BLaER1 treated with 17β-estradiol and CSF1 and Interleukin-3, amounts not matched to agents 10 nM and 100 nM (cell line): ENCODE measurements around the gene PRKCSH.
"Not testable (repeated sequence)": the region's sequence is repeated elsewhere in the genome, so short reads cannot be mapped to it uniquely, and the experiment has no call there.

ENCODE experiments used
- H3K27ac ChIP-seq, 11 experiments: shearing (Covaris generic); formaldehyde crosslinking; 2 replicates each; pipeline ENCODE4 v1.8.1; 2022
- H3K27me3 ChIP-seq, 11 experiments: shearing (Covaris generic); formaldehyde crosslinking; 2 replicates each; pipeline ENCODE4 v1.8.1; 2022
- H3K36me3 ChIP-seq, 11 experiments: shearing (Covaris generic); formaldehyde crosslinking; 2 replicates each; pipeline ENCODE4 v1.8.1; 2022
- H3K4me1 ChIP-seq, 10 experiments: shearing (Covaris generic); formaldehyde crosslinking; 2 replicates each; pipeline ENCODE4 v1.8.1; 2022
- H3K4me2 ChIP-seq, 11 experiments: shearing (Covaris generic); formaldehyde crosslinking; 2 replicates each; pipeline ENCODE4 v1.8.1; 2022
- H3K4me3 ChIP-seq, 10 experiments: shearing (Covaris generic); formaldehyde crosslinking; 2 replicates each; pipeline ENCODE4 v1.8.1; 2022
- H3K9ac ChIP-seq, 11 experiments: shearing (Covaris generic); formaldehyde crosslinking; 2 replicates each; pipeline ENCODE4 v1.8.1; 2022
- H3K9me3 ChIP-seq, 11 experiments: shearing (Covaris generic); formaldehyde crosslinking; replicated peaks in 1 of 11; 2 replicates each; pipeline ENCODE4 v1.8.1; 2022
- H4K20me1 ChIP-seq, 11 experiments: shearing (Covaris generic); formaldehyde crosslinking; 2 replicates each; pipeline ENCODE4 v1.8.1; 2022
- Cebpa-rat ChIP-seq, 11 experiments: shearing (Covaris generic); IDR thresholded peaks; 2 replicates each; pipeline ENCODE4 v1.8.1; 2022

PRKCSH gene

GRCh38 chr19:11401808-11402543, 33.5 kb upstream of the PRKCSH start:
- H3K4me1 ChIP-seq, result peaks cover 5 to 16% (median 12%) of the 10 kb centered on the region in 10 experiments; a peak in 12 of 20 replicates
- no peaks in the 10 kb centered on the region for H3K9me3 ChIP-seq
- no peaks in the 10 kb centered on the region for H3K36me3 ChIP-seq
- no peak overlapping the region for H3K9ac ChIP-seq
- no peak overlapping the region for H3K4me3 ChIP-seq
- H3K27me3 ChIP-seq, result peaks cover 0 to 13% (median 7%) of the 10 kb centered on the region in 11 experiments; a peak in 11 of 22 replicates
- H3K4me2 ChIP-seq, result no peak overlapping the region
- H3K27ac ChIP-seq, result no peak overlapping the region
- no peaks in the 10 kb centered on the region for H4K20me1 ChIP-seq
- no peak for TF ChIP-seq Cebpa-rat (IDR thresholded peaks at IDR 0.05)

- H3K4me2 ChIP-seq, result peak overlapping the region in 4 of 11 experiments; percentile 5 to 38 (median 24); a peak in 3 of 22 replicates
- H3K4me1 ChIP-seq, result peaks cover 5 to 18% (median 13%) of the 10 kb centered on the region in 10 experiments; a peak in 12 of 20 replicates
- H3K36me3 ChIP-seq, result no peaks in the 10 kb centered on the region
These were observed 30.7 kb upstream of the PRKCSH start for GRCh38 chr19:11404588-11405222.

GRCh38 chr19:11405846-11406643, 29.4 kb upstream of the PRKCSH start:
- Histone ChIP-seq H3K4me2 (peak overlapping the region in 9 of 11 experiments; percentile 1 to 64 (median 47); a peak in 15 of 22 replicates), H3K9me3 (no peaks in the 10 kb centered on the region), H3K27ac (no peak overlapping the region), H3K9ac (no peak overlapping the region), H4K20me1 (no peaks in the 10 kb centered on the region), H3K4me3 (no peak overlapping the region), H3K27me3 (peaks cover 0 to 13% (median 7%) of the 10 kb centered on the region in 11 experiments; a peak in 11 of 22 replicates), H3K36me3 (no peaks in the 10 kb centered on the region), H3K4me1 (peaks cover 5 to 18% (median 13%) of the 10 kb centered on the region in 10 experiments; a peak in 12 of 20 replicates)
- TF ChIP-seq Cebpa-rat (IDR thresholded peaks at IDR 0.05), result no peak

More at GRCh38 chr19:11404588-11405222, 30.7 kb upstream of the PRKCSH start:
- H3K9me3 ChIP-seq, result no peaks in the 10 kb centered on the region
- TF ChIP-seq Cebpa-rat (IDR thresholded peaks at IDR 0.05), result no peak
- 0 out of 22 replicates have a peak overlapping the region, but pooled peaks of 1 of the 11 experiments have one; percentile 2 for H3K9ac ChIP-seq
- H4K20me1 ChIP-seq, result no peaks in the 10 kb centered on the region
- no peak overlapping the region for H3K27ac ChIP-seq
- H3K27me3 ChIP-seq, result peaks cover 0 to 13% (median 7%) of the 10 kb centered on the region in 11 experiments; a peak in 11 of 22 replicates
- no peak overlapping the region for H3K4me3 ChIP-seq

DNA sequence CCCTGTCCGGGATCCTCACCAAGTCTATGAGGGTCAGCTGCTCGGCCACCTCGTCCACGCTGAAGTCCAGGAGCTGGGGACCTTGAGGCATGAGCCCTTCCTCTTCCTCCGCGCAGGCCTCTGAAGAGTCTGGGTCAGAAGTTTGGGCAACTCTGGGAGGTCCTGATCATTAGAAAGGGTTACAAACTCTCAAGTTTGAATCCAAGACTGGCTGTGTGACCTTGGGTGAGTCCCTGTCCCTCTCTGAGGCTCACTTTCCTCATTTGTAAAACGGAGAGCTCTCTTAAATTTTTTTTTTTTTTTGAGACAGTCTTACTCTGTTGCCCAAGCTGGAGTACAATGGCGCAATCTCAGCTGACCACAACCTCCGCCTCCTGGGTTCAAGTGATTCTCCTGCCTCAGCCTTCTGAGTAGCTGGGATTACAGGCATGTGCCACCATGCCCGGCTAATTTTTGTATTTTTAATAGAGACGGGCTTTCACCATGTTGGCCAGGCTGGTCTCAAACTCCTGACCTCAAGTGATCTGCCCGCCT, 28.7 kb upstream of the PRKCSH start:
- not testable (repeated sequence) for H3K9me3 ChIP-seq, H3K36me3 ChIP-seq, H3K4me3 ChIP-seq, H3K27ac ChIP-seq, H4K20me1 ChIP-seq, H3K9ac ChIP-seq
- Histone ChIP-seq H3K4me2 (peak overlapping the region in 9 of 11 experiments; percentile 1 to 64 (median 47); a peak in 14 of 22 replicates), H3K27me3 (peaks cover 0 to 13% (median 7%) of the 10 kb centered on the region in 11 experiments; a peak in 11 of 22 replicates), H3K4me1 (peaks cover 5 to 18% (median 13%) of the 10 kb centered on the region in 10 experiments; a peak in 12 of 20 replicates)

DNA sequence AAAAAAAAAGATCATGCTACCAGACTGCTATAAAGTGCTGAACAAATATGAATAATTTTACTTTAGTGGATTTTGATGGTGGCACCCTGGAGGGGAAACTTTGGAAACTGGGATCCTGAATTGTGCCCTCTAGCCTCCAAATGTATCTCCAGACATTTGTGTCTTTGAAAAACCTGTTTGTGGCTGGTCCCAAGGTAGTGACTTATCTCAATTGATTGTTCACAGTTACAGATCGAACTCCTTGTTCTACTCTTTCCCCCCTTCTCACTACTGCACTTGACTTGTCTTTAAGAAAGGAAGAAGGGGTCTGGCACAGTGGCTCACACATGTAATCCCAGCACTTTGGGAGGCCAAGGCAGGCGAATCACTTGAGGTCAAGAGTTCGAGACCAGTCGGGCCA, 26.8 kb upstream of the PRKCSH start:
- no peaks in the 10 kb centered on the region for H4K20me1 ChIP-seq
- no peak overlapping the region for H3K4me2 ChIP-seq
- no peak overlapping the region for H3K27ac ChIP-seq
- no peaks in the 10 kb centered on the region for H3K9me3 ChIP-seq
- no peak for TF ChIP-seq Cebpa-rat (IDR thresholded peaks at IDR 0.05)
- H3K9ac ChIP-seq, result no peak overlapping the region
- peaks cover 5 to 18% (median 13%) of the 10 kb centered on the region in 10 experiments; a peak in 12 of 20 replicates for H3K4me1 ChIP-seq
- H3K36me3 ChIP-seq, result no peaks in the 10 kb centered on the region
- H3K4me3 ChIP-seq, result no peak overlapping the region
- H3K27me3 ChIP-seq, result peaks cover 0 to 13% (median 7%) of the 10 kb centered on the region in 11 experiments; a peak in 11 of 22 replicates

- Histone ChIP-seq H3K9ac (no peak overlapping the region), H3K4me3 (no peak overlapping the region), H3K36me3 (no peaks in the 10 kb centered on the region), H4K20me1 (no peaks in the 10 kb centered on the region), H3K4me1 (peaks cover 0 to 12% (median 9%) of the 10 kb centered on the region in 10 experiments; a peak in 11 of 20 replicates), H3K27ac (no peak overlapping the region), H3K4me2 (no peak overlapping the region), H3K9me3 (no peaks in the 10 kb centered on the region), H3K27me3 (peaks cover 2 to 20% (median 12%) of the 10 kb centered on the region in 11 experiments; a peak in 17 of 22 replicates)
- TF ChIP-seq Cebpa-rat (IDR thresholded peaks at IDR 0.05), result no peak
These were observed 24.8 kb upstream of the PRKCSH start for GRCh38 chr19:11410682-11411081.

DNA sequence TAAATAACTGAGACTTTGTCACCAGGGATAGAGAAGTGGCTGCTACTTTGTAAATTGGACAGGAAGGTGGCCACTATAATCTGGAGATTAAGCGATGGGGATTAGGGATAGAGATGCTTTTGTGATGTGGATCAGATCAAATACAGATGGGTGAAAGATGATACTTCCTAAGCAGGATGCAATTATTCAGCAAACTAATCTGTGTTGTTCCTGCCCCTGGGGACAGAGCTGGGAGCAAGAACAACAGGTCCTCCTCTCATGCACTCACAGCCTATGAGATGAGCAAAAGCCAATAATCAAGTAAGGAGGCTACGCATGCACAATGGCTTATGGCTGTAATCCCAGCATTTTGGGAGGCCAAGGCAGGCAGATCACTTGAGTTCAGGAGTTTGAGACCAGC, 20.9 kb upstream of the PRKCSH start:
- no peak overlapping the region for H3K27ac ChIP-seq
- no peak overlapping the region for H3K4me3 ChIP-seq
- peaks cover 39 to 46% (median 43%) of the 10 kb centered on the region in 11 experiments for H3K27me3 ChIP-seq
- H3K36me3 ChIP-seq, result no peaks in the 10 kb centered on the region
- no peaks in the 10 kb centered on the region for H3K9me3 ChIP-seq
- H3K4me1 ChIP-seq, result peaks cover 8 to 13% (median 9%) of the 10 kb centered on the region in 10 experiments; a peak in 19 of 20 replicates
- H3K4me2 ChIP-seq, result no peak overlapping the region
- no peak overlapping the region for H3K9ac ChIP-seq
- no peak for TF ChIP-seq Cebpa-rat (IDR thresholded peaks at IDR 0.05)
- H4K20me1 ChIP-seq, result peaks cover 0 to 12% (median 3%) of the 10 kb centered on the region in 11 experiments; a peak in 5 of 22 replicates

DNA sequence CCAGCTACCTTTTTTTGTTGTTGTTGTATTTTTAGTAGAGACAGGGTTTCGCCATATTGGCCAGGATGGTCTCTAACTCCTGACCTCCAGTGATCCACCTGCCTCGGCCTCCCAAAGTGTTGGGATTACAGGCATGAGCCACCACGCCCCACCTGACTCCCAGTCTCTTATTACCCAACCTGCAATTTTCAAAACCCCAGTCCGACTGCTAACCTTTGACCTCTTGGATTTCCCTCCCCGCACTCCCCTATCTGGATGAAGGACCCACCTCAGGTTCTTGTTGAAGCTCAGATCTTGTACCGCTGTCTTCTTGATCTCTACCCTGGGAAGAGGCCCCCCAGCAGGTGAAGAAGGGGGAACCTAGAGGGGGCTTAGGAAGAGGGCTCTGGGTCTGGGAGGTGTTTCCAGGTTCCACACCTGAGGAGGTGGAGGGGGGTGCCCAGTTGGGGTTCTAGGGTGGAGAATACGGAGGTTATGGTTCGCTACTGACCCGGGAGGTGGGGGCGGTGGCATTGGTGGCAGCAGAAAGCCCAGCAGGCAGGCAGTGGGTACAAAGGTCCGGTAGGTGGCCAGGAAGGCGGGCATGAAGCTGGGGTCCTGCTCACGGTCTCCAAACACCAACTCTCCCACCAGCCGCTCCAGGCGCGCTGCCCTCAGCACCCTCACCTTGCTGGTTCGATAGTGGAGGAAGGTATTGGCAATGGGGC, 18.9 kb upstream of the PRKCSH start:
- Histone ChIP-seq H3K27ac (no peak overlapping the region), H4K20me1 (peaks cover 0 to 31% (median 3%) of the 10 kb centered on the region in 11 experiments; a peak in 9 of 22 replicates), H3K27me3 (peaks cover 58 to 66% (median 62%) of the 10 kb centered on the region in 11 experiments), H3K4me1 (peaks cover 23 to 32% (median 28%) of the 10 kb centered on the region in 10 experiments), H3K9me3 (no peaks in the 10 kb centered on the region), H3K36me3 (no peaks in the 10 kb centered on the region), H3K4me3 (no peak overlapping the region), H3K4me2 (no peak overlapping the region), H3K9ac (no peak overlapping the region)
- TF ChIP-seq Cebpa-rat (IDR thresholded peaks at IDR 0.05), result no peak
